T-helper 1 cell treated with Interleukin-12 subunit alpha and Interleukin-12 subunit beta and Interleukin-4 antibody, amounts not matched to agents 30 μg/mL and 1 μg/mL, for 36 hours (primary cell): ENCODE data around the gene ARFGAP3.

Source experiments
- H3K27ac Mint-ChIP-seq: one replicate; pipeline ENCODE4 v1.8.0; 2021; ENCODE audit warnings: mild to moderate bottlenecking, mixed read lengths
- H3K27me3 Mint-ChIP-seq: one replicate; pipeline ENCODE4 v1.8.0; 2021; ENCODE audit warnings: low read depth, mixed read lengths
- H3K36me3 Mint-ChIP-seq: one replicate; pipeline ENCODE4 v1.8.0; 2021; ENCODE audit warnings: low read depth, mixed read lengths
- H3K4me1 Mint-ChIP-seq: one replicate; pipeline ENCODE4 v1.8.0; 2021; ENCODE audit warnings: low read depth, mixed read lengths
- H3K4me3 Mint-ChIP-seq: one replicate; pipeline ENCODE4 v1.8.0; 2021; ENCODE audit warnings: mild to moderate bottlenecking, moderate library complexity, mixed read lengths
- H3K9me3 Mint-ChIP-seq: one replicate; pipeline ENCODE4 v1.8.0; 2021; ENCODE audit warnings: mixed read lengths

ARFGAP3 gene

DNA sequence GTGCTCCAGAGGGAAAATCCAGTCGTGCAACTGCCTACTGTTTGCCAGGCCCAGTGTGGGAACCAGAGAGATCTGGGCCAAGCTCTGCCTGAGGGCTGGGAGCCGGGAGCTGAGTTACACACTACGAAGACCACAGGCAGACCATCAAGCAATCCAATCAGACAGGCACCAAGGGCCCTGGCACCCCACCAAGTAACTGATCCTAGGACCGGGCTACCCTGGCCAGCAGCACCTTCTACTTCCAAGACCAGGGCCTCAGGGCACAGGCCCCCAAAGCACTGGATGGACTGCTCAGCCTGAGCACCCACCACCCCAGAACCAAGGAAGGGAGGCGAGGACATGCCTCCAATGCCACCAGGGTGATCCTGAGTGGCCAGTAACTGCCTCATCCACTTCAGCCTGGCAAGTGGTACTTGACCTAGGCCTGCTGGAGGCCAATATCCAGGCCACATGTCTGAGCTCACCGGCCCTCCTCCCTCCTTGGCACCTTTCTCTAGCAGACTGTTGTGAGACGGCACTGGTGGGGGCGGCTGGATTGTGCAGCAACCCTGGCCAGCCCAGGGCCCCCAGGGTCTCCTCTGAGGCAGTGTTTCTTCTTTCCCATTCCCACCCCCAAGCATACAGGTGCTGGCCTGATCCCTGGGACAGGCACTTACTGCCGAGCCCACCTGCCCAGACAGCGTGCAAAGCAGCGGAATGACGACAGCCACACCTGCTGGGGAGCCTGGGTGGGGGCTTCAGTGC is 20.7 kb upstream of the ARFGAP3 start:
- no peaks in the 10 kb centered on the region for H3K9me3 Mint-ChIP-seq
- H3K27me3 Mint-ChIP-seq, result no peaks in the 10 kb centered on the region
- H3K4me1 Mint-ChIP-seq, result no peaks in the 10 kb centered on the region
- H3K4me3 Mint-ChIP-seq, result no peak overlapping the region
- peaks cover under 1% of the 10 kb centered on the region for H3K36me3 Mint-ChIP-seq
- no peak overlapping the region for H3K27ac Mint-ChIP-seq

DNA sequence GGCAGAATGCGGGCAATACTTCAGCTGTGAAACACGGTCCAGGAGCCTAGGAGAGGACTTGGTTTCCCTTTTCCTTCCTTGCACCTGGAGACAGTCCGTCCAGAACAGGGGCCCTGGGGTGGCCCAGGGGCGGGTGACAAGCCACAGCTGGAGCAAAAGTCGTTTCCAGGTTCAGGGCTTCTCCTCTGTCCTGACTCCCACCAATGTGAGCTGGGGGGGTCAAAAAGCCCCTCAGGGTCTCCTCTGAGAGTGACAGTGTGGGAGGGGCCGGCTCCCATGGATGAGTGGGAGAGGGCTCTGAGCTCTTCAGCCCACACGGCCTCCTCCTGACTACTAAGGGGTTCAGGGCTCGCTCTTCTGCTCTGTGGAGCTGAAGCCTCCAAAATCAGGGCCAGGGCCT is 20.1 kb upstream of the ARFGAP3 start:
- H3K36me3 Mint-ChIP-seq, result no peaks in the 10 kb centered on the region
- no peaks in the 10 kb centered on the region for H3K27me3 Mint-ChIP-seq
- no peak overlapping the region for H3K27ac Mint-ChIP-seq
- H3K4me3 Mint-ChIP-seq, result no peak overlapping the region
- H3K9me3 Mint-ChIP-seq, result no peaks in the 10 kb centered on the region
- no peaks in the 10 kb centered on the region for H3K4me1 Mint-ChIP-seq

DNA sequence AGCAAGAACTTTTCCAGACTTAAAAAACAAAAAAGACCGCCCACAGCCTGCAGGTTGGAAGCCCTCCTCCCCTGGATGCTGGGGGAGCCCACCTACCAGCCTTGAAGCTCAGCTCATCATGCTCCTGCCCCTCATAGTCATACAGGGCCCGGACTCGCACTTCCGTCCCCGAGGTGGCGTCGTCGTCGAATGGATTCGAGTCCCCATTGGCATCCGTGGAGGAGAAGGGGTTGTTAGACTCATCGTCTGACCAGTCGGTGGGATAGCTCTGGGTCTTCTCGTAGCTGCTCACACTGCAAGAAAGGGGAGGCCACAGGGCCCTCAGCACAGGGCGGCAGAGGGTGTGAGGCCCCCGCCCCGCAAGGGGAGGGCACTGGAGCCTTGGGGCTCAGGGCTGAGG is 19.0 kb upstream of the ARFGAP3 start:
- Mint-ChIP-seq H3K36me3 (peaks cover 1% of the 10 kb centered on the region), H3K27me3 (no peaks in the 10 kb centered on the region), H3K4me1 (no peaks in the 10 kb centered on the region), H3K9me3 (no peaks in the 10 kb centered on the region), H3K27ac (no peak overlapping the region), H3K4me3 (no peak overlapping the region)

DNA sequence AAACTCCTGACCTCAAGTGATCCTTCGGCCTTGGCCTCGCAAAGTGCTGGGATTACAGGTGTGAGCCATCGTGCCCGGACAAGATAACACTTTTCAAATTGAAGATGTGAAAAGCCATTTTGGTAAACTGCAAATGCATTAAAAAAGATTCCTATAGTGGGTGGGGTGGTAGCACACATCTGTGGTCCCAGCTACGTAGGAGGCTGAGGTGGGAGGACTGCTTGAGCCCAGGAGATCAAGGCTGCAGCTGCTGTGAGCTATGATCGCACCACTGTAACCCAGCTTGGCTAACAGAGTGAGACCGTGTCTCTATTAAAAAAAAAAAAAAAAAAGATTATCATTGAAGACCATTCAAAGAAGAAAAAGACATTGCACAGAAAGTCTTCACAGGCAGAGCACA is 16.9 kb upstream of the ARFGAP3 start:
- Mint-ChIP-seq H3K36me3 (peaks cover 1% of the 10 kb centered on the region), H3K9me3 (no peaks in the 10 kb centered on the region), H3K27ac (no peak overlapping the region), H3K27me3 (no peaks in the 10 kb centered on the region), H3K4me1 (no peaks in the 10 kb centered on the region), H3K4me3 (no peak overlapping the region)

DNA sequence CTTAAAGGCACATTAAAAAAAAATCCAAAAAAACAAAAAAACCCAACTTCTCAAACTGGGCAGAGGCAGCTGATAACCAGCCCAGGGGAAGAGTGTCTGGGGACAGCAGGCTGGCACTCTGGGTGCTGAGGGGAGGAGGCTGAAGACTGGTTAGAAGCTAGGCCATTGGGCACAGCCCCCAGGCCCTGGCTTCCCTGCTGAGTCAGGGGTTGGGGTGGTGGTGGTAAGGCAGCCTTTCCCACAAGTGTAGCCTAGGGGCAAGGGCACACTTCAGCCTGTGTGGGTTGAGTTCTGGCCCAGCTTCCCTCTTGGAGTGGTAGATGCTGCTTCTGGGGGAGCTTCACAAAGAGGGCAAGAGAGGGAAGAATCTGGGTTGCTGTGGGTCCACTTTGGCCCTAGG is 16.3 kb upstream of the ARFGAP3 start:
- Mint-ChIP-seq H3K9me3 (no peaks in the 10 kb centered on the region), H3K36me3 (peaks cover 1% of the 10 kb centered on the region), H3K27ac (no peak overlapping the region), H3K4me3 (no peak overlapping the region), H3K4me1 (no peaks in the 10 kb centered on the region), H3K27me3 (no peaks in the 10 kb centered on the region)

DNA sequence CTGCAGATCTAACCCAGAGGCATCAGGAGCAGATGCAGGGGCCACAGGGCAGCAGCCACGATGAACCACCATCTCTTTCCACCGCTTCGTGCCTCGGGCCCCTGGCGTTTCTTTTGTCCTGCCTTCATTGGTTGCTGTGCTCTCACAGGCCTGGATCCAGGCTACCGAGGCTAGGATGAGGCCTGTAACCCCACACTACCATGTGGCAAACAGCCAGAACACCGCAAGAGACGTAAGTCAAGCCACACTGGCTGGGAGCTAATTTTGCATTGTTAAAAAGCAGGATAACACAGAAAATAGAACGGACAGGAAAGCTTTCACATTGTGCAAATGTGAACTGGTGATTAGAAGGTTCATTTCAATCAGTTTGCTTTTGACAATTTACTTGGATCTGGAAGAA is 15.7 kb upstream of the ARFGAP3 start:
- Mint-ChIP-seq H3K36me3 (peaks cover 1% of the 10 kb centered on the region), H3K4me3 (no peak overlapping the region), H3K4me1 (no peaks in the 10 kb centered on the region)

DNA sequence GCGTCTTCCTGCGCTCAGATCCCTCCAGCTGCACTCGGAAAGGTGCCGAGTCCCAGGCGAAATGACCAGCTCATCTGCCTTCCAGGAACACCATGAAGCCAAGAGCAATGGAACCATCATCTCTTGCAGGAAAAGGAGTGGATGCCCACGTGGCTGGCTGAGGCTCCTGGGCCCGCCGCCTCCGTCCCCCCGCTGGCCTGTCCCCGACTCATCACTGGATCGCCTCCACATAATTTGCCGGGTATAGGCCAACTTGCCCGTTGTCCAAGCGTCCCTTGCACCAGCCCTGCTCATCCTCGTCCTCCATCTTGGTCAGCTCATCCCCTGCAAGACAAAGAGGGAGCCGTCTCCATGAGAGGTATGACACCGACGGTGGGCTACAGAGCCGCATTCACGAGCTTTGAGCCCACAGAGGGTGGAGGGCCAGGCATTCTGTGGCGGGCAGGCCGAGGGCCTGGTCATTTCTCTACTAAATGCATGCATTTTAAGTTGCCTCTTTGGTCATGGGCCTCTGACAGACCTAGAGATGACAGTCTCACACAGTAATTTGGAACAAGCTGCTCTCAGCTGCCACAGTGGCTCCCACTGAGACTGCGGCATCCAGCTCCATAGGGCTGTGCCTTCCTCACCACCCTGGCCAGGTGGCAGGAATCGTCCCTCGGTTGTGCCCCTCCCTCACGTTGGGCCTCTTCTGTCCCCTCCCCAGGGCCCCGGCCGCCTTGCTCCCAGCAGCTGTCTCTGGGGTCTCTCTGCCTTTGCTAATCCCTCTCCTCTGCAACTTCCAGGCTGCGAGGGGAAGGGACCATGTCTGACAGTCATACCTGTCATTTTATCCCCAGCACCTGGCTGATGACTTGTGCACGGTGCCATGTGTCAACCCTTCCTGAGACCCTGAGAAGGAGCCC is 14.3 kb upstream of the ARFGAP3 start:
- no peaks in the 10 kb centered on the region for H3K27me3 Mint-ChIP-seq
- H3K36me3 Mint-ChIP-seq, result peaks cover 1% of the 10 kb centered on the region
- H3K4me1 Mint-ChIP-seq, result no peaks in the 10 kb centered on the region
- no peak overlapping the region for H3K4me3 Mint-ChIP-seq
- no peaks in the 10 kb centered on the region for H3K9me3 Mint-ChIP-seq
- no peak overlapping the region for H3K27ac Mint-ChIP-seq

More for the DNA sequence above, 15.7 kb upstream of the ARFGAP3 start:
- Mint-ChIP-seq H3K27me3 (no peaks in the 10 kb centered on the region), H3K27ac (no peak overlapping the region), H3K9me3 (no peaks in the 10 kb centered on the region)

DNA sequence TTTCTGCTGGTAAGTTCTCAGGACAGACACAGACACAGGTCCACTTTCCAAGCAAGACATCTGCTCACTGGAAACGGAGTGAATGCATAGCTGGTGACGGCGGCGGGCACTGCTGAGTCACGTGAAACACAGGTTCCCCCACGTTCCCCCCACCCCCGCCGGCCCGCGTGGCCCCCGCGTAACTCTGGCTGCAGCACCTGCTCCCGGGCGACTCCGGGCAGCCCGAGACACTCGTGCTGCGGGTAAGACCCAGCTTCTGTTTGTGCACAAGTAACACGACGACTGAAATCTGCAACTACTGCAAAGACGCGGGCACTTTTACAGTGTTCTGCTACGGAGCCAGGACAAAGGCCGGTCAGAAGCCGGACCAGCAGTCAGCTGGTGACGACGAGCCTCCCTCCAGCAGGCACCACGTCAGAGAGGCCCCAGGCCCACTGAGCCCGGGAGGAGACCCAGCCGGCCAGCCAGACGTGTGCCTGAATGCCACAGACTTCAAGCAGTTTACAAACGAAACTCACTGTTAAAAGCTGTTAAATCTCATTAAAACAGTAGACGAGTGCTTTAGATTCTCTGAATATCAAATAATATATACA is 12.9 kb upstream of the ARFGAP3 start:
- Mint-ChIP-seq H3K36me3 (peaks cover 1% of the 10 kb centered on the region), H3K4me1 (no peaks in the 10 kb centered on the region), H3K27ac (no peak overlapping the region), H3K4me3 (no peak overlapping the region), H3K9me3 (peaks cover 3% of the 10 kb centered on the region), H3K27me3 (no peaks in the 10 kb centered on the region)

DNA sequence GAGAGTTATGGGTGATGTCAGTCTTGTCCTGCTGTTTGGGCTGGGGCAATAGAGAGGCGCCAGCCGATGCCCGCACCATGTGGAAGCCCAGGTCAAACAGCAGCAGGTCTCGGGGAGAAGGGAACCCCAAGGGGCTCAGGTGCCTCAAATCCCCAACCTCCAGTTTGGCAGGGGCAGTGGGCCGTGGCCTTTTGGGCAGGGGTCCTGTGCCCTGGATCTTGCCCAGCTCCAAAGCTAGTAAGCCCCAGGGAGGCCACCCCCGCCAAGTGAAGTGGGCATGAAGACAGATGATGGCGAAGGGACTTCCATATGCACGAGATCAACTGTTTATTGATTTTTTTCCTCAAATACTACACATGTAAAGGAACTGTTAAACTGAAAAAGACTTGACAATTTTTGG is 12.4 kb upstream of the ARFGAP3 start:
- H3K4me1 Mint-ChIP-seq, result no peaks in the 10 kb centered on the region
- H3K27me3 Mint-ChIP-seq, result no peaks in the 10 kb centered on the region
- H3K36me3 Mint-ChIP-seq, result peaks cover 1% of the 10 kb centered on the region
- no peak overlapping the region for H3K4me3 Mint-ChIP-seq
- H3K27ac Mint-ChIP-seq, result no peak overlapping the region
- peaks cover 7% of the 10 kb centered on the region for H3K9me3 Mint-ChIP-seq

DNA sequence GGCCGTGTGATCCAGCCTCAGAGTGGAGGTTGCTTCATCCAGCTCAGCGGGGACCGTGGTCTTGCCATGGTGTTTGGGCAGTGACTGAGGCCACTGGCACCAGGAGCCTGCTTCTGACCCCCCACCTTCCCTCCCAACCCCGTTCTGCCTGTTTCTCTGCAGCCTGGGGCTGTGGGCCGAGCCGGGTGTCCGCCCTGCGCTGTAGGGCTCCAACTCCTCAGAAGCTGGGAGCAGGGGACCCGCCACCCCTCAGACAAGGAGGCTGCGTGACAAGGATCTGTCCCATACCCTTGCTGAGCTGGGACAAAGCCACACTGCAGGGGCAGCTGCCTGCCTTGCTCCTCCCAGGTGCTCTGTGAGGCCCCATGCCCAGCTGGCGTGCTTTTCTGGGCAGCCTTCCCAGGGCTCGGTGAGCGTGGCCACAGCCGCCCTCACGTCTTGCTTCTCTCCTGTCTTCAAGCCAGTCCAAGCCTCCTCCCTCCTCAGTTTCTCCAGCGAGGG is 11.7 kb upstream of the ARFGAP3 start:
- Mint-ChIP-seq H3K4me1 (no peaks in the 10 kb centered on the region), H3K27me3 (no peaks in the 10 kb centered on the region), H3K4me3 (no peak overlapping the region), H3K36me3 (peaks cover 1% of the 10 kb centered on the region), H3K9me3 (peaks cover 8% of the 10 kb centered on the region), H3K27ac (no peak overlapping the region)

DNA sequence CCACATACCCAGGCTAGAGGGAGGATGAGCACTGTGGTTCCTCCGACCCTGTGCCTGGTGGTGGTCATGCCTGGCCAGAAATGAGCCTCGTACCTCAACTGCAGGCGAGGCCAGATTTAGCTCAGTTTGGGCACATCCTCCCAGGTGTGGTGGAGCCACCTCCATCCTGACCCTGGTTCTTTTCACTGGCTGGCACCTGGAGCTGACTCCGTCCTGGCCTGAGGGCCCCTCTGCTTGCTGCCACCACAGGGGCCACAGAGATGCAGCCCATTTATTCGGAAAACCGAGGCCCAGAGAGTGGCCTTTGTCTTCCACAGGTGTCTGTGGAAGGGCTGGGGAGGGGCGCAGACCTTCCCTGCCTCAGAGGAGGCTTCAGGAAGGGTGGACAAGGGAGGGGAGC is 9.0 kb upstream of the ARFGAP3 start:
- H3K4me1 Mint-ChIP-seq, result peaks cover 3% of the 10 kb centered on the region
- no peak overlapping the region for H3K4me3 Mint-ChIP-seq
- H3K36me3 Mint-ChIP-seq, result peaks cover 4% of the 10 kb centered on the region
- H3K27ac Mint-ChIP-seq, result no peak overlapping the region
- peaks cover 14% of the 10 kb centered on the region for H3K9me3 Mint-ChIP-seq
- H3K27me3 Mint-ChIP-seq, result no peaks in the 10 kb centered on the region

DNA sequence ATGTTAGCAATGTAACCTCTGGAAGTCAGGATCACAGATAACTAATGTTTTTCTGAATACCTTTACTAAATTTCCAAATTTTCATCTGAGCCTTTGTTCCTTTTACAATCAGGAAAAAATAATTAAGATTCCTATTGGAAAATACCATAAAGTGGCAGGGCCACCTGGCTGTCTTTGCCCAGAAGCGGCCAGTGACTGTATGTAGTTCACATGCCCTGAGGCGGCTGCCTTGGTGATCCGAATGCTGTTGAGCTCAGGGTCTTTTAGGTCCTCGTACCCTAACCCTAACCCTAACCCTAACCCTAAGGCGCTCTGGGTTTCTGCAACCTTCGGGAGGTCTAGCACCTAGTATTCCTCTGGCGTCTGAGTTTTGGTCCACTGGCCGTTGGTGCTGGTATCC is 8.5 kb upstream of the ARFGAP3 start:
- no peak overlapping the region for H3K27ac Mint-ChIP-seq
- peaks cover 14% of the 10 kb centered on the region for H3K9me3 Mint-ChIP-seq
- H3K36me3 Mint-ChIP-seq, result peaks cover 4% of the 10 kb centered on the region
- H3K27me3 Mint-ChIP-seq, result no peaks in the 10 kb centered on the region
- H3K4me3 Mint-ChIP-seq, result no peak overlapping the region
- peaks cover 3% of the 10 kb centered on the region for H3K4me1 Mint-ChIP-seq

DNA sequence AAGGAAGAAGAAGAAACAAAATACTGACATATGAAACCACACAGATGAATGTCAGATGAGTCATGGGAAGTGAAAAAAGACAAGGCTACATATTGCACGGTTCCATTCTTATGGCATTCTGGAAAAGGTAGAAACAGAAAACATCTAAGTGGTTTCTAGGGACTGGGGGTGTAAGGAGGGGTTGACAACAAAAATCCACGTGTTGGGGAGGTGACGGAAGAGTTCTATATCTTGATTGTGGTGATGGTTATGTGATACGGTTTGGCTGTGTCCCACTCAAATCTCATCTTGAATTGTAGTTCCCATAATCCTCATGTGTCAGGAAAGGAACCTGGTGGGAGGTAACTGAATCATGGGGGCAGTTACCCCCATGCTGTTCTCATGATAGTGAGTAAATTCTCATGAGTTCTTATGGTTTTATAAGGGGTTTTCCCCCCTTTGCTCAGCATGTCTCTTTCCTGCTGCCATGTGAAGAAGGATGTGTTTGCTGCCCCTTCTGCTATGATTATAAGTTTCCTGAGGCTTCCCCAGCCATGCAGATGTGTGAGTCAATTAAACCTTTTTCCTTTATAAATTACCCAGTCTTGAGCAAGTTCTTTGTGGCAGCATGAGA is 6.4 kb upstream of the ARFGAP3 start:
- H3K4me1 Mint-ChIP-seq, result peaks cover 3% of the 10 kb centered on the region
- no peaks in the 10 kb centered on the region for H3K27me3 Mint-ChIP-seq
- peak overlapping the region; percentile 56 for H3K4me3 Mint-ChIP-seq
- peaks cover 14% of the 10 kb centered on the region for H3K9me3 Mint-ChIP-seq
- H3K27ac Mint-ChIP-seq, result peak overlapping the region; percentile 6
- H3K36me3 Mint-ChIP-seq, result peaks cover 4% of the 10 kb centered on the region

DNA sequence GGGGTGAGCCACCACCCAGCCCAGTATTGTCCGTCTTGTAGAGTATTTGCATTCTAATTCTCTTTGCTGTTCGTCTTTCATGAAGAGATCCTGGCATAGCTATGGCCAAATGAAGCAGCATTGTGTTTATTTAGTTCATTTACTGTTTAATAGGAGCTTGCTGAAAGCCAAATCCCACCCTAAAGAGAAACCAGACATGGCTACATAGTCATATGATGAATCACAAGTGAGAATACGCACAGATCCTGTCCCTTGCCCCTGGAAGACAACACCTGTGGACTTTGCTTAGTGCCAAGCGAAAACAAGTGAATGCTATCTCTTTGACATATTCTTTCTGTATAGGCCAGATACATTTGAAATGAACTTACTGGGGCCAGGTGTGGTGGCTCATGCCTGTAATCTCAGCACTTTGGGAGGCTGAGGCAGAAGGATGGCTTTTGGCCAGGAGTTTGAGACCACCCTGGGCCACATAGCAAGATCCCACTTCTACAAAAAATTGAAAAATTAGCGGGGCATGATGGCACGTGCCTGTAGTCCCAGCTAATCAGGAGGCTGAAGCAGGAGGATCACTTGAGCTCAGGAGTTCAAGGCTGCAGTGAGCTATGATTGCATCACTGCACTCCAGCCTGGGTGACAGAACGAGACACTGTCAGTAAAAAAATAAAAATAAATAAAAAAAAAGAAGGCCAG is 5.1 kb upstream of the ARFGAP3 start:
- Mint-ChIP-seq H3K27ac (no peak overlapping the region), H3K27me3 (no peaks in the 10 kb centered on the region), H3K36me3 (peaks cover 4% of the 10 kb centered on the region)

More for the DNA sequence above, 5.1 kb upstream of the ARFGAP3 start:
- Mint-ChIP-seq H3K9me3 (peaks cover 14% of the 10 kb centered on the region), H3K4me1 (peaks cover 3% of the 10 kb centered on the region), H3K4me3 (no peak overlapping the region)
